HG03175 (cell line): ENCODE results near the gene NIPAL3.
"Not testable (repeated sequence)": the region's sequence is repeated elsewhere in the genome, so short reads cannot be mapped to it uniquely, and the experiment has no call there.

ENCODE experiments used
- ATAC-seq: cut with Tn5 transposase; IDR thresholded peaks from one replicate; pipeline ENCODE4 v1.9.1; 2021; ENCODE audit warnings: mild to moderate bottlenecking, moderate library complexity; ENCODE audit not compliant: unreplicated experiment

NIPAL3 gene

GRCh38 chr1:24421502-24421901 is 5.9 kb downstream of the NIPAL3 start:
- ATAC-seq: no peak

GRCh38 chr1:24424207-24424606 is 8.6 kb downstream of the NIPAL3 start:
- no peak for ATAC-seq

GRCh38 chr1:24424990-24425389 is 9.4 kb downstream of the NIPAL3 start:
- ATAC-seq: no peak

GRCh38 chr1:24425441-24425840 is 9.8 kb downstream of the NIPAL3 start:
- no peak for ATAC-seq

- ATAC-seq: no peak
These were observed 10.3 kb downstream of the NIPAL3 start for GRCh38 chr1:24425922-24426321.

- no peak for ATAC-seq
These were observed 11.3 kb downstream of the NIPAL3 start for GRCh38 chr1:24426744-24427544.

GRCh38 chr1:24427545-24427862 is 11.9 kb downstream of the NIPAL3 start:
- no peak for ATAC-seq

GRCh38 chr1:24435782-24436365 is 20.3 kb downstream of the NIPAL3 start:
- no peak for ATAC-seq

GRCh38 chr1:24437631-24438396 is 22.2 kb downstream of the NIPAL3 start:
- ATAC-seq: no peak

- no peak for ATAC-seq
These were observed 22.9 kb downstream of the NIPAL3 start for GRCh38 chr1:24438423-24438901.

GRCh38 chr1:24440436-24440835 is 24.8 kb downstream of the NIPAL3 start:
- ATAC-seq: no peak

- no peak for ATAC-seq
These were observed 25.9 kb downstream of the NIPAL3 start for GRCh38 chr1:24441480-24441879.

GRCh38 chr1:24441996-24442668 is 26.5 kb downstream of the NIPAL3 start:
- no peak for ATAC-seq

GRCh38 chr1:24442764-24443163 is 27.2 kb downstream of the NIPAL3 start:
- no peak for ATAC-seq

- ATAC-seq: no peak
These were observed 27.6 kb downstream of the NIPAL3 start for GRCh38 chr1:24443241-24443656.

GRCh38 chr1:24446446-24446845 is 30.8 kb downstream of the NIPAL3 start:
- ATAC-seq: not testable (repeated sequence)

GRCh38 chr1:24450316-24450715 is 34.7 kb downstream of the NIPAL3 start:
- ATAC-seq: no peak

- no peak for ATAC-seq
These were observed 35.3 kb downstream of the NIPAL3 start for GRCh38 chr1:24450857-24451397.

GRCh38 chr1:24451746-24452145 is 36.1 kb downstream of the NIPAL3 start:
- no peak for ATAC-seq

GRCh38 chr1:24452922-24453485 is 37.4 kb downstream of the NIPAL3 start:
- ATAC-seq: no peak

GRCh38 chr1:24454673-24455072 is 39.1 kb downstream of the NIPAL3 start:
- ATAC-seq: no peak
